WTC11 (cell line): ENCODE measurements around the gene RPS6KC1. TPM values are rescaled to one million over a fixed set of nuclear protein-coding genes. Genes with fewer than 3 reads are reported as not detected.
A peak's percentile ranks its signal among the peaks of the same experiment; 100 is the strongest.

Experiments
- ATF2 ChIP-seq: sonication (generic); formaldehyde crosslinking; IDR thresholded peaks from 2 replicates; pipeline ENCODE4 v1.8.1; 2022; ENCODE audit warnings: low read depth, missing genetic modification reagents, borderline replicate concordance
- CBFB ChIP-seq: sonication (generic); formaldehyde crosslinking; IDR thresholded peaks from 2 replicates; pipeline ENCODE4 v1.8.1; 2022; ENCODE audit warnings: mild to moderate bottlenecking, low read depth, missing genetic modification reagents
- CDX4 ChIP-seq: fragments of 250-450 bp; sonication (Bioruptor Pico); IDR thresholded peaks from 2 replicates; pipeline ENCODE4 v1.9.0; 2021; ENCODE audit warnings: moderate library complexity, mild to moderate bottlenecking, inconsistent platforms, borderline replicate concordance
- E2F1 ChIP-seq: sonication (generic); formaldehyde crosslinking; IDR thresholded peaks from 2 replicates; pipeline ENCODE4 v1.8.0; 2022; ENCODE audit warnings: mild to moderate bottlenecking, missing genetic modification reagents
- ESRRA ChIP-seq: sonication (generic); formaldehyde crosslinking; IDR thresholded peaks from 2 replicates; pipeline ENCODE4 v1.8.1; 2022; ENCODE audit warnings: mild to moderate bottlenecking, missing genetic modification reagents, borderline replicate concordance
- FOXK1 ChIP-seq: sonication (generic); formaldehyde crosslinking; IDR thresholded peaks from 2 replicates; pipeline ENCODE4 v1.8.0; 2022; ENCODE audit warnings: mild to moderate bottlenecking, moderate library complexity, missing genetic modification reagents
- FOXP1 ChIP-seq: sonication (generic); formaldehyde crosslinking; IDR thresholded peaks from 2 replicates; pipeline ENCODE4 v1.8.0; 2022; ENCODE audit warnings: missing genetic modification reagents, mild to moderate bottlenecking, moderate library complexity, borderline replicate concordance
- GRHL2 ChIP-seq: fragments of 250-450 bp; sonication (Bioruptor Pico); IDR thresholded peaks from 2 replicates; pipeline ENCODE4 v1.8.0; 2022; ENCODE audit warnings: mild to moderate bottlenecking, moderate library complexity; ENCODE audit not compliant: insufficient replicate concordance, severe bottlenecking
- JAZF1 ChIP-seq: fragments of 250-450 bp; sonication (Bioruptor Pico); IDR thresholded peaks from 2 replicates; pipeline ENCODE4 v1.9.0; 2021; ENCODE audit warnings: moderate library complexity, mild to moderate bottlenecking, inconsistent platforms
- MXD4 ChIP-seq: fragments of 250-450 bp; sonication (Bioruptor Pico); IDR thresholded peaks from 2 replicates; pipeline ENCODE4 v1.8.0; 2021; ENCODE audit warnings: mild to moderate bottlenecking, moderate library complexity, borderline replicate concordance
- NFYB ChIP-seq: sonication (generic); formaldehyde crosslinking; conservative IDR thresholded peaks from 2 replicates; pipeline ENCODE4 v1.8.0; 2022; ENCODE audit warnings: low read depth, missing genetic modification reagents
- NR1H2 ChIP-seq: sonication (generic); formaldehyde crosslinking; IDR thresholded peaks from 2 replicates; pipeline ENCODE4 v1.9.0; 2021; ENCODE audit warnings: mild to moderate bottlenecking, moderate library complexity, missing genetic modification reagents
- NR2C2 ChIP-seq: sonication (generic); formaldehyde crosslinking; IDR thresholded peaks from 2 replicates; pipeline ENCODE4 v1.8.0; 2022; ENCODE audit warnings: mild to moderate bottlenecking, missing genetic modification reagents
- RELA ChIP-seq: sonication (generic); formaldehyde crosslinking; IDR thresholded peaks from 2 replicates; pipeline ENCODE4 v1.8.1; 2022; ENCODE audit warnings: missing genetic modification reagents, mild to moderate bottlenecking, borderline replicate concordance
- SMAD3 ChIP-seq: sonication (generic); formaldehyde crosslinking; IDR thresholded peaks from 2 replicates; pipeline ENCODE4 v1.8.0; 2022; ENCODE audit warnings: missing genetic modification reagents, mild to moderate bottlenecking, borderline replicate concordance
- STAT6 ChIP-seq: sonication (generic); formaldehyde crosslinking; conservative IDR thresholded peaks from 2 replicates; pipeline ENCODE4 v1.8.1; 2023; ENCODE audit warnings: mild to moderate bottlenecking, low read depth, missing genetic modification reagents, moderate library complexity
- TP53 ChIP-seq: sonication (generic); formaldehyde crosslinking; IDR thresholded peaks from 2 replicates; pipeline ENCODE4 v1.8.1; 2023; ENCODE audit warnings: mild to moderate bottlenecking, missing genetic modification reagents
- USF2 ChIP-seq: sonication (generic); formaldehyde crosslinking; IDR thresholded peaks from 2 replicates; pipeline ENCODE4 v1.8.1; 2023; ENCODE audit warnings: mild to moderate bottlenecking, missing genetic modification reagents, moderate library complexity
- ZNF232 ChIP-seq: sonication (generic); formaldehyde crosslinking; IDR thresholded peaks from 2 replicates; pipeline ENCODE4 v1.8.0; 2022; ENCODE audit warnings: mild to moderate bottlenecking, missing genetic modification reagents
- ZNF416 ChIP-seq: fragments of 250-450 bp; sonication (Bioruptor Pico); IDR thresholded peaks from 2 replicates; pipeline ENCODE4 v1.9.0; 2021; ENCODE audit warnings: mild to moderate bottlenecking, inconsistent platforms
- ZNF671 ChIP-seq: fragments of 250-450 bp; sonication (Bioruptor Pico); IDR thresholded peaks from 2 replicates; pipeline ENCODE4 v1.8.0; 2021; ENCODE audit warnings: mild to moderate bottlenecking
- total RNA-seq: library from RNA; stranded (reverse); gene quantifications from 3 replicates; pipeline ENCODE4 v1.2.3, GENCODE V29; 2021
- TF ChIP-seq, protein P1 (sequence below): sonication (generic); formaldehyde crosslinking; IDR thresholded peaks from 2 replicates; pipeline ENCODE4 v1.8.0; 2023; ENCODE audit warnings: missing genetic modification reagents, mild to moderate bottlenecking, borderline replicate concordance
- TF ChIP-seq, protein P2 (sequence below): sonication (generic); formaldehyde crosslinking; IDR thresholded peaks from 2 replicates; pipeline ENCODE4 v1.8.1; 2023; ENCODE audit warnings: mild to moderate bottlenecking, missing genetic modification reagents
- TF ChIP-seq, protein P3 (sequence below): sonication (generic); formaldehyde crosslinking; IDR thresholded peaks from 2 replicates; pipeline ENCODE4 v1.8.0; 2022; ENCODE audit warnings: mild to moderate bottlenecking, missing genetic modification reagents

RPS6KC1 gene
- total RNA-seq, 1 experiment from 2014 or later: 17.4 TPM

DNA sequence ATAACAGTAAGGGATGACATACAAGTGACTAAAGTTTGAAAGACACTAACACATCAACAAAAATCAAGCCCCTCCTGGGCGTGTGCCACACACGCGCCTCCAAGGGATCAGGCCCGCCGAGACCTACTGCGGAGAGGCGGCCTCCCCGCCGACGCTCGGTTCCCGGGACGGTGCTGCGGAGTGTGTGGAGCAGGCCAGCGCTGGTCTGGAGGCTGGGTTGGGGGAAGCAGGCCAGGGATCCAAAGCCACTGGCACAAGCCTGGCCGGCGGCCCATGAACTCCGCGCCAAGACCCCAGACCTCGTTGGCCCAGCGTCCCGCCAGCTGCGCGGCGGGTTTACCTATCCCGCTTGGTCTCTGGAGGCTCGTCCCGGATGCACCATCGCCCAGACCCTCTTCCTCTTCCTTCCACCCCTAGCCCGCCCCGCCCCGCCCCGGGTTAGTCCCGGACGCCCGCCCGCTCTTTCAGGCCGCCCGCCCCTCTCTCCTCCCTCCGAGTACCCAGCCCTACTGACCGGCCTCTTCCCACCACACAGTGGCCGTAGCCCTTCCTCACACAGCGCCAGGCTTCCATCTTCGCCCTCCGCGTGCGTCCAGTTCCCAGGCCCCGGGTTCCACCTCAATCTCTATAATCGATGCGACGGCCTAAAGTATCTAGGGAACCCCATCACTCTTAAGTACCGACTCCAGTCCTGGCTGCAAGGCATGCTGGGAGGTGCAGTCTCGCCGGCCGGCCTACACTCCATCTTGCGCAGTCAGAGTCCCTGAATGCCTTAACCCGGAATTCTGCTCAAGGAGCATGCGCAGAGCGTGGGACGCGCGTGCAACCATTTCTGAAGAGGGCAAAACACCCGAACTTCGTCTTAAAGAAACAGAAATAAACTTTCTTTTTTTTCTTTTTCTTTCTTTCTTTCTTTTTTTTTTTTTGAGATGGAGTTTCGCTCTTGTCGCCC lies 35.7 kb upstream of the RPS6KC1 start, which contains the start of gene ANGEL2 (continued):
- TF ChIP-seq ESRRA (CRISPR knock-in tag): peak; percentile 75; the same call in 1 of the 2 replicates
- no peak for TF ChIP-seq CBFB (CRISPR knock-in tag)
- TF ChIP-seq, protein P1, sequence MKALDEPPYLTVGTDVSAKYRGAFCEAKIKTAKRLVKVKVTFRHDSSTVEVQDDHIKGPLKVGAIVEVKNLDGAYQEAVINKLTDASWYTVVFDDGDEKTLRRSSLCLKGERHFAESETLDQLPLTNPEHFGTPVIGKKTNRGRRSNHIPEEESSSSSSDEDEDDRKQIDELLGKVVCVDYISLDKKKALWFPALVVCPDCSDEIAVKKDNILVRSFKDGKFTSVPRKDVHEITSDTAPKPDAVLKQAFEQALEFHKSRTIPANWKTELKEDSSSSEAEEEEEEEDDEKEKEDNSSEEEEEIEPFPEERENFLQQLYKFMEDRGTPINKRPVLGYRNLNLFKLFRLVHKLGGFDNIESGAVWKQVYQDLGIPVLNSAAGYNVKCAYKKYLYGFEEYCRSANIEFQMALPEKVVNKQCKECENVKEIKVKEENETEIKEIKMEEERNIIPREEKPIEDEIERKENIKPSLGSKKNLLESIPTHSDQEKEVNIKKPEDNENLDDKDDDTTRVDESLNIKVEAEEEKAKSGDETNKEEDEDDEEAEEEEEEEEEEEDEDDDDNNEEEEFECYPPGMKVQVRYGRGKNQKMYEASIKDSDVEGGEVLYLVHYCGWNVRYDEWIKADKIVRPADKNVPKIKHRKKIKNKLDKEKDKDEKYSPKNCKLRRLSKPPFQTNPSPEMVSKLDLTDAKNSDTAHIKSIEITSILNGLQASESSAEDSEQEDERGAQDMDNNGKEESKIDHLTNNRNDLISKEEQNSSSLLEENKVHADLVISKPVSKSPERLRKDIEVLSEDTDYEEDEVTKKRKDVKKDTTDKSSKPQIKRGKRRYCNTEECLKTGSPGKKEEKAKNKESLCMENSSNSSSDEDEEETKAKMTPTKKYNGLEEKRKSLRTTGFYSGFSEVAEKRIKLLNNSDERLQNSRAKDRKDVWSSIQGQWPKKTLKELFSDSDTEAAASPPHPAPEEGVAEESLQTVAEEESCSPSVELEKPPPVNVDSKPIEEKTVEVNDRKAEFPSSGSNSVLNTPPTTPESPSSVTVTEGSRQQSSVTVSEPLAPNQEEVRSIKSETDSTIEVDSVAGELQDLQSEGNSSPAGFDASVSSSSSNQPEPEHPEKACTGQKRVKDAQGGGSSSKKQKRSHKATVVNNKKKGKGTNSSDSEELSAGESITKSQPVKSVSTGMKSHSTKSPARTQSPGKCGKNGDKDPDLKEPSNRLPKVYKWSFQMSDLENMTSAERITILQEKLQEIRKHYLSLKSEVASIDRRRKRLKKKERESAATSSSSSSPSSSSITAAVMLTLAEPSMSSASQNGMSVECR (CRISPR knock-in tag): 0 out of 2 replicates have a peak, but pooled peaks have one; percentile 41
- TF ChIP-seq STAT6: no peak
- TF ChIP-seq ZNF232: peak; percentile 32; the same call in 1 of the 2 replicates
- no peak for TF ChIP-seq ATF2 (CRISPR knock-in tag)
- TF ChIP-seq E2F1 (CRISPR knock-in tag): 0 out of 2 replicates have a peak, but pooled peaks have one; percentile 72
- TF ChIP-seq ZNF416 (CRISPR knock-in tag): no peak
- no peak; the same call in 1 of the 2 replicates for TF ChIP-seq TP53
- TF ChIP-seq USF2 (CRISPR knock-in tag): no peak
- TF ChIP-seq CDX4 (CRISPR knock-in tag): no peak
- TF ChIP-seq, protein P2, sequence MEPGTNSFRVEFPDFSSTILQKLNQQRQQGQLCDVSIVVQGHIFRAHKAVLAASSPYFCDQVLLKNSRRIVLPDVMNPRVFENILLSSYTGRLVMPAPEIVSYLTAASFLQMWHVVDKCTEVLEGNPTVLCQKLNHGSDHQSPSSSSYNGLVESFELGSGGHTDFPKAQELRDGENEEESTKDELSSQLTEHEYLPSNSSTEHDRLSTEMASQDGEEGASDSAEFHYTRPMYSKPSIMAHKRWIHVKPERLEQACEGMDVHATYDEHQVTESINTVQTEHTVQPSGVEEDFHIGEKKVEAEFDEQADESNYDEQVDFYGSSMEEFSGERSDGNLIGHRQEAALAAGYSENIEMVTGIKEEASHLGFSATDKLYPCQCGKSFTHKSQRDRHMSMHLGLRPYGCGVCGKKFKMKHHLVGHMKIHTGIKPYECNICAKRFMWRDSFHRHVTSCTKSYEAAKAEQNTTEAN (CRISPR knock-in tag): peak; percentile 82; the same call in 1 of the 2 replicates
- TF ChIP-seq NFYB (CRISPR knock-in tag): no peak
- peak; percentile 26; the same call in 1 of the 2 replicates for TF ChIP-seq NR2C2
- TF ChIP-seq NR1H2 (CRISPR knock-in tag): no peak
- TF ChIP-seq FOXK1 (CRISPR knock-in tag): peak; percentile 54; the same call in 1 of the 2 replicates
- TF ChIP-seq JAZF1 (CRISPR knock-in tag): no peak
- no peak for TF ChIP-seq MXD4 (CRISPR knock-in tag)
- no peak for TF ChIP-seq RELA (CRISPR knock-in tag)
- TF ChIP-seq FOXP1: peak; percentile 63; the same call in 1 of the 2 replicates
- no peak for TF ChIP-seq ZNF671 (CRISPR knock-in tag)
- peak; percentile 79; the same call in 1 of the 2 replicates for TF ChIP-seq SMAD3 (CRISPR knock-in tag)
- no peak for TF ChIP-seq GRHL2 (CRISPR knock-in tag)
- TF ChIP-seq, protein P3, sequence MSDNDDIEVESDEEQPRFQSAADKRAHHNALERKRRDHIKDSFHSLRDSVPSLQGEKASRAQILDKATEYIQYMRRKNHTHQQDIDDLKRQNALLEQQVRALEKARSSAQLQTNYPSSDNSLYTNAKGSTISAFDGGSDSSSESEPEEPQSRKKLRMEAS (CRISPR knock-in tag): peak; percentile 72
